ENCODE data around the gene RNF130. TPM values are rescaled to one million over a fixed set of nuclear protein-coding genes. Genes with fewer than 3 reads are reported as not detected.

Gene RNF130
- total RNA-seq, 1 donor from 2014 or later: 67.3 TPM

GRCh38 chr5:180084638-180085561 lies 13.3 kb upstream of the RNF130 start:
- H3K27me3 Mint-ChIP-seq (ENCODE audit: unreplicated experiment): peaks cover 5% of the 10 kb centered on the region
- H3K4me3 Mint-ChIP-seq (ENCODE audit: unreplicated experiment): no peak overlapping the region
- no peak overlapping the region for H3K27ac Mint-ChIP-seq (ENCODE audit: unreplicated experiment)
- no peak for DNase-seq (ENCODE audit: low spot score)
- TF ChIP-seq CTCF (IDR thresholded peaks at IDR 0.05; ENCODE audit: unreplicated experiment): no peak
- H3K36me3 Mint-ChIP-seq (ENCODE audit: low read depth, unreplicated experiment): no peaks in the 10 kb centered on the region
- H3K4me1 Mint-ChIP-seq (ENCODE audit: unreplicated experiment): peaks cover 5% of the 10 kb centered on the region
- no peaks in the 10 kb centered on the region for H3K9me3 Mint-ChIP-seq (ENCODE audit: unreplicated experiment)

- Mint-ChIP-seq H3K4me1 (ENCODE audit: unreplicated experiment) (peaks cover 5% of the 10 kb centered on the region), H3K36me3 (ENCODE audit: low read depth, unreplicated experiment) (peaks cover 3% of the 10 kb centered on the region), H3K9me3 (ENCODE audit: unreplicated experiment) (no peaks in the 10 kb centered on the region), H3K4me3 (ENCODE audit: unreplicated experiment) (no peak overlapping the region), H3K27ac (ENCODE audit: unreplicated experiment) (no peak overlapping the region), H3K27me3 (ENCODE audit: unreplicated experiment) (peaks cover 5% of the 10 kb centered on the region)
- no peak for DNase-seq (ENCODE audit: low spot score)
- TF ChIP-seq CTCF (IDR thresholded peaks at IDR 0.05; ENCODE audit: unreplicated experiment): no peak
Measured at GRCh38 chr5:180083529-180084060, 12.0 kb upstream of the RNF130 start.

GRCh38 chr5:180082633-180083420 lies 11.3 kb upstream of the RNF130 start:
- DNase-seq (ENCODE audit: low spot score): no peak
- Mint-ChIP-seq H3K9me3 (ENCODE audit: unreplicated experiment) (no peaks in the 10 kb centered on the region), H3K4me1 (ENCODE audit: unreplicated experiment) (peaks cover 5% of the 10 kb centered on the region), H3K36me3 (ENCODE audit: low read depth, unreplicated experiment) (peaks cover 3% of the 10 kb centered on the region), H3K4me3 (ENCODE audit: unreplicated experiment) (no peak overlapping the region), H3K27me3 (ENCODE audit: unreplicated experiment) (peaks cover 5% of the 10 kb centered on the region), H3K27ac (ENCODE audit: unreplicated experiment) (peak overlapping the region; percentile 20)
- no peak for TF ChIP-seq CTCF (IDR thresholded peaks at IDR 0.05; ENCODE audit: unreplicated experiment)

- no peaks in the 10 kb centered on the region for H3K9me3 Mint-ChIP-seq (ENCODE audit: unreplicated experiment)
- H3K4me3 Mint-ChIP-seq (ENCODE audit: unreplicated experiment): no peak overlapping the region
- peaks cover 3% of the 10 kb centered on the region for H3K36me3 Mint-ChIP-seq (ENCODE audit: low read depth, unreplicated experiment)
- no peak for TF ChIP-seq CTCF (IDR thresholded peaks at IDR 0.05; ENCODE audit: unreplicated experiment)
- H3K27ac Mint-ChIP-seq (ENCODE audit: unreplicated experiment): no peak overlapping the region
- H3K27me3 Mint-ChIP-seq (ENCODE audit: unreplicated experiment): peaks cover 5% of the 10 kb centered on the region
- H3K4me1 Mint-ChIP-seq (ENCODE audit: unreplicated experiment): peaks cover 5% of the 10 kb centered on the region
- DNase-seq (ENCODE audit: low spot score): no peak
Measured at GRCh38 chr5:180081481-180081880, 9.9 kb upstream of the RNF130 start.
